NOMO-1 treated with DMSO at 0.1 percent for 48 hours (cell line): ENCODE results near the gene CPNE5.

Experiments
- DNase-seq: peaks from one replicate; lab custom pipeline; 2025; ENCODE audit not compliant: unreplicated experiment; lab: John Stamatoyannopoulos, UW

Gene CPNE5

DNA sequence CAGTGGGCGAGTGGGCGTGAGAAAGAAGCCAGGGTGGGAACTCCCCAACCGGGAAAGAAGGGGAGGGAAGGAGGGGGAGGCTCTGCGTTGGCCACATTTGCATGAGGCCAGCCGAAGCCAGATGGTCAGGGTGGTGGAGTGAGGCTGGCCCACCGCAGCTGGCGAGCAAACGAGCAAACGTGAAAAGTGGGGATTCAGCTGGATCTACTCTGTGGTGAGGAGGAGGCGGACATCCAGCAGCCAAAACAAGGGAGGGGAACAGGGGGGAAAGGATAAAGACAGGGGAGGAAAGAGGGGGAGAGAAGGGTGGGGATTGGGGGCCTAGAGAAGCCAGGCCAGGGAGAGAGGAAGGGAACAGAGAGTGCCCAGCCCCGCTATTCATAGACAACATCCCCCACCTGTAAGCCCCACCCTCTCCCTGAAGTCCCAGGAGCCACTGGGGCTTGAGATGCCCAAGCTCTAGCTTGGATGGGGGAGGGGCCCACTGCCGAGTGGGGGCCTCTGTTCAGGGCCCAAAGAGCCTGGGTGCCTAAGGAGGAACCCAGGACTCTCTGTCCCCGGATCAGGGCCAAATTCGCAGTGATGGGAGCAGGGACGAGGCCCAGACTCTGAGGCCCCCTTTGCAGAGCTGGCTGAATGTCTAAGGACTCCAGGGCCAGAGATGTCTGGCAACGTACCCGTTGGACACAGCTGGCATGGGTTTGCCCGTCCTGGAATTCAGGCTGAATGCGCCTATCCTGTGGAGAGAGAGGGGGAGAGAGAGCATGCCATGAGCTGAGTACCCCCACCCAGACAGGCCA is 45.1 kb downstream of the CPNE5 start:
- DNase-seq: no peak

DNA sequence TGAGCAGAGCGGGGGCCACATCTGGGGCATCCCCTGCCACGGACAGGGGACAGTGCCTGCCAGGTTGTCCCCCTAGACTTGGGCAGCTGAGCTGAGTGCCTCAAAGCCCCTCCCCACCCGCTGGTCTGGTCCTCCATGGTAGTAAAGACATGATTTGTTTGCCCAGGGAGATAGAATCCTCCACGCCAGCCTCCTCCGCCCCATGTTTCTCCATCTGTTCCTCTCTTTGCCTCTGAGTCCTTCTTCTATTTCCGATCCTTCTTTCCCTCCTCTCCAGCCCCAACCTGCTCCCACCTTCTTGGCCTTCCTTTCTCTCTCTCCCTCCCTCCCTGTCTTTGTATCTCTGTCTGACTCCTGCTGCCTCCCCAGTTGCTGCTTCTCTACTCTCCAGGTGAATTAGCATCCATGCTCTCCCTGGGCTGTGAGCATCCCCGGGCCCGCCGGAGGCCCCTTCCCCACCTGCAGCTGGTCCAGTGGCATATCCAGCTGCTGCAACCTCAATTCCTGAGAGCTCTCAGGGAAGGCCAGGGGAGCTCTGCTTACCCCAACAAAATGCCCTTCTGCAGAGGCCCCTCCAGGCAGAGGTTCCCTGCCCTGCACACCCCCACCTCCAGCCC is 45.8 kb downstream of the CPNE5 start:
- no peak for DNase-seq

DNA sequence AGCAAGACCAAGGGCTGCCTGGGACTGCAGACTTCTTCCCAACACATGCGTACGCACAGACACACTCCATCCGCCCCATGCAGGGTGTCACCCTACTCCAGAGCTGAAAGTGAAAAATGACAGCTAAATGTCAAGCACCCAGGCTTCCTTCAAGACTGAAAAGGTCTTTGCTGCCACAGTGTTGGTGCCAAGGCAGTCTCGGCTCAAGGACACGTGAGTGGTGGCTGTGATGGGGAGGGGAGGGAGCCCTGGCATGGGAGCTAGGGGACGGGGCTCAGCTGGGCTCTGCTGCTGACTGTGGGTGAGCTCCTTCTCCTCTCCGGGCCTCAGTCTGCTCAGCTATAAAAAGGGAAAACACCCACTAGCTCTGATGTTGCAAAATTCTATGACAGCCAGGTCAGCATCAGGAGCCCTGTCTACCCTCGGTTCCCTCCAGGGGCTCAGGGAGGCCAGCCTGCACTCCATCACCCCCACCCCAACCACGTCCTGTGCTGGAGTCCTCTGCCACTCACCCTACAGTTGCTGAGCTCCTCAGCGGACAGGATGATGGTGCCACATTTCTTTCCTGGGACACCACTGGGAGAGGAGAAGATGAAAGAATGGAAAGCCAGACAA is 47.6 kb downstream of the CPNE5 start:
- no peak for DNase-seq

DNA sequence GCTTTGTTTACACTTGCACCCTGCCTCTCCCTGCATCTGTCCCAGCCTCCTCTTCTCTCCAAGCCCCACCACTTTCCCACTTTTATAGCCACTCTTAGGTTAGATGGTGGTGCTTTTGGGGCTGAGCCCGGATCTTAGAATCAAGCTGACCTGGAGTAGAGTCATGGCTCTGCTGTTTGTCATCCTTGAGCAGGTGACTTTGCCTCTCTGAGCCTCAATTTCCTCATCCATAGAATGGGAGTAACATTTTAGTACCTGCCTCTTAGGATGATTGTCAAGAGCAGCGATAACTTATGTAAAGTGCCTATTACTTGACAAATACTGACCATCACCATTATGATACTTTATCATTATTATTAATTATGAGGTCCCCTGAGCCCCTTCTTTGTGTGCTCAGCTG is 48.2 kb downstream of the CPNE5 start:
- no peak for DNase-seq

DNA sequence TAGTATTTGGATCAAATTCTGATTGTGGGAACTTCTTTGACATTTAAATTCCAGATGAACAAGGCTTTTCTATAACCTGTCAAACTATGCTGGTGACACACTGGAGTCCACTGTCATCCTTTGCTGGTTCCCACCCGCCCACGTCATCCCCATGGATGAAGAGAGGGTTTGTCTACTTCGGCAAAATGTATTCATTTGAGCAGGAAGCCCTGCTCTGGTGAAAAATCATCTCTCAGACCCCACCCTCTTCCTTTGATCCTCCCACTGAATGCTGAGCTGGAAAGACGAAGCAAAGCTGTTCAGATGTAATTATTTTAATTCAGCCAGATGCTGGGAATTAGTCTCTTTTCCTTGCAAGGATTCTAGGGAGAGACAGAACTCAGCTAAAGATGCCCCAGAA is 50.5 kb downstream of the CPNE5 start:
- no peak for DNase-seq

DNA sequence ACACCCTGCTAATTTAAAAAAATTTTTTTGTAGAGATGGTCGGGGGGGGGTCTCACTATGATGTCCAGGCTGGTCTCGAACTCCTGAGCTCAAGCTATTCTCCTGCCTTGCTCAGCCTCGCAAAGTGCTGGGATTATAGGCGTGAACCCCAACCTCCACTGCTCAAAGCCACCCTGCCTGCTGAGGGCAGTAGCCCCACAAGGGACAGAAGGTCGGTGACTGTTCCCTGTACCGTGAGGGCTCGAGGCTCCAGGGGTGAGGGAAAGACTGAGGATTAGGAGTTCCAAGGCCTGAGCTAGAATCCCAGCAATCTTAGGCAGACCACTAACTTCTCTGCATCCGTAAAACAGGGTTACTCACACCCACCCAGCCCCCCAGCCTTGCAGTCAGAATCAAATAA is 51.1 kb downstream of the CPNE5 start:
- DNase-seq: no peak

DNA sequence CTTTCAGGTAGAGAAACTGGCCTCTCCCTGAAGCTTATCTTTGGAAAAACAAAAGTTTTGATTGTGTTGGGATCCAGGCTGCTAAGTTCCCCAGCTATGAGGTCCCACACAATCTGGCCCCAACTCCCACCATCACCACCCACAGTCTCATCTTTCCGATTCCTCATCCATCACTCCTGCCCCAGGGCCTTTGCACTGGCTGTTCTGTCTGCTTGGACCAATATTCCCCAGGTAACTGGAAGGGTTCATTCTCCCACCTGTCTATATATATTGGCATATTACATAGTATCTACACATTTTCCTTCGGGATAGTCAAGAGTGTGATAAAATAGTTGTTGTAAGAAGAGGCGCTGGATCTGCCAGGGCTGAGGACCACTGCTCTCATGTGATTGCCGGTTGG is 52.0 kb downstream of the CPNE5 start:
- no peak for DNase-seq

DNA sequence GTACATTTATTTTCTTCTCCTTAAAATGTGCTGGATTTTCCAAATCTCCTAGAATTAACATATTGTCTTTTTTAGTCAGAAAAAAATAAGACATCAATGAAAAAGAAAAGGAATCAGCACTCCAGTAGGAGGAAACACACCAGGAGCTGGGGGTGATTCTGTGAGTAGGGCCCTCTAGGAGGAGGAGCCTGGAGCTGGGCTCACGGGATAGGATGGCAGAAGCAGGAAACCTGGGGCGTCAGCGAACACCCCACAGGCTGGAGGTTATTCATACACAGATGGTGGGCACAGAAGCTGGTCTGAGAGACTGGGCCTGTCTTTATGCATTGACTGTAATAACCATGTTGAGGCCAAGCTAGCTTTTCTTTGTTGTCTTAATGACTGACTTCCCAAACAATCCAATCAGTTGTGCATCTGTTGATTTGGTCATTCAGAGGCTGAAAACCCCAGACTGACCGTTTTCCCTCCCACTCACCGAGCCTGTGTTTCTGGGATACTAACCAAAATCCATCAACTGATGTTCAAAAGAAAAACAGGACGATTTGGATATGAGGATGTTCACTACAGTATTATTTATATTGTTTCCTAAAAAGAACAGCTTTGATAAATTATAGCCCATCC is 53.1 kb downstream of the CPNE5 start:
- DNase-seq: no peak

DNA sequence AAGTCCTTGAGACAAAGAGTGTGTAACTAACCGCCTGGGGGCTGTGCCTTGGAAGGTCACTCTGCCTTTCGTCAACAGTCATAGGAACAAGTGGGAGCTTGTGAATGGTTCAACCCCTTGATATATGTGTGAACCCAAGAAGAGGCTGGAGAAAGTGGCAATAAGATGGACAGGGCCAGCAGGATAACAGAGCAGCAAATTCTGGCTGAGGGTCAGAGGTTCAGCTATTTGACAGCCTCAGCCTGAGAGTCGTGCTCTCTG is 54.9 kb downstream of the CPNE5 start:
- DNase-seq: no peak

DNA sequence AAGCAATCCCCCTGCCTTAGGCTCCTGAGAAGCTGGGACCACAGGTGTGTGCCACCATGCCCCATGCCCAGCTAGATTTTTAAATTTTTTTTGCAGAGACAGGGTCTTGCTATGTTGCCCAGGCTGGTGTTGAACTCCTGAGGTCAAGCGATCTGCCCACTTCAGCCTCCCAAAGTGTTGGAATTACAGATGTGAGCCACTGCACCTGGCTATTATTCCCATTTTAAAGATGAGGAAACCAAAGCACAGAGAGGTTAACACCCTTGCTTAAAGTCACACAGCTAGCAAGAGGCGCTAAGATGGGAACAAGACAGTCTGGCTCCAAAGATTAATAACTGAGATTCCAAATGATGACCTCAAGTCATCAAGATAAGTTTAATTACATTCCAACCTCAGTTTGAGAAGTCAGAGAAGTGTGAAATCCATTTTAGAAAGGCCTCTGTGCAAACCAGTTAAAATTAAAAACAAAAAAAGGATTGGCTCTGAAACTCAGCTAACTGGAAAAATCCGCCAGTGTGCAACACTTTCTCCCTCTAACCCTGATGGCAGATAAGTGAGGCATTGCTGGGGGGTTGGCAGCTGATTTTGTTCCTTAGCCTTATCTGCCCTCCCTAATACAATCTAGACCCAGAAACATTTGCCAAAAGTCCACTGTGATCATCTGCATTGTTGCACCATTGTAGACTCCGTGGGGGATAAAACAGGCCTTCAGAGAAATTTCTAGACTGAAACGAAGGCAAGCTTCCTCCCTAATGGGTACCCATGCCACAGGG is 55.5 kb downstream of the CPNE5 start:
- DNase-seq: no peak

DNA sequence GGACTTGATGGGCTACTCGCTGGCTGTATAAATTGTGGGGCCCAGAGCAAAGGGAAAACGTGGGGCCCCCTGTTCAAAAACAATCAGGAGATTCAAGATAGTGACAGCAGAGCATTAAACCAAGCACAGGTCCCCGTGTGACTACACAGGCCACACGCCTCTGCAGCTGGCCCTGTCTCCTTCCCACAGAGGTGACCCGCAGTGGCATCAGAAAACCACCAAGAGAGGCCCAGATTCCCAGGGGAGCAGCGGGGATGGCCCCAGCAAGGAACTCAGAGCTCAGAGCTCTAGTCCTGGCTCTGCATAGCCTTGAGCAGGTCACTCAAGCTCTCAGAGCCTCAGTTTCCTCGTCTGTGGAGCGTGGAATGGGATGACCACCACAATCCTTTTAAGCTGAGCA is 57.6 kb downstream of the CPNE5 start:
- DNase-seq: no peak

DNA sequence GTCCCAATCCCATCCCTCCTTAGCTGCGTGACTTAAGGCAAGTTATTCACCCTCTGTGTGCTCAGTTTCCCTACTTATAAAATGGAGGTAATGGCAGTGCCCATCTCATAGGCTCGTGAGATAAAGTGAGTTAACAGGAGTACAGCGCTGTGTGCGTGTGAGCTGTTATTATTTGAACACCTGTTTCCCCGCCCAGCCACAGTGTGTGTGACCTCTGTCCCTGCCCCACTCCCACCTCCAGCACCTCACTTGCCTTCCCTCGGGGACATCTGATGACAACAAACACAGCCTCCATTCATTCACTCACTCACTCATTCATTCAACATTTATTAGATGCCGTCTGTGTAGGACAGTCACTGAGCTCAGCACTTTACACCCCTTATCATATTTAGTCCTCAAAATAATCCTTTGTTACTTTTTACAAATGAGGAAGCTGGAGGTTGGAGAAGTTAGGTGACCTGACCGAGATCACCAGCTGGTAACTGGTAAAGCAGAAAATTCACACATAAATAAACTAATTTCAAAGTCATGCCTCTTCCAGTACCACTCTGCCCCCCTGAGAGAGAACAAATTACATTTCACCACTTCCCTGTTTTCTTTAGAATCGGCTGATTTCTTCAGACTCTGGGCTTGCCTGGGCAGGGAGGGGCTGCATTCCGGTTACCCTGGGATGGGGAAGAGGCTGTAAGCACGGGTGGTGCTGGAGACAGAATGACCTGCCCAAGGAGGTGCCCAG is 58.6 kb downstream of the CPNE5 start:
- DNase-seq: peak; percentile 91

DNA sequence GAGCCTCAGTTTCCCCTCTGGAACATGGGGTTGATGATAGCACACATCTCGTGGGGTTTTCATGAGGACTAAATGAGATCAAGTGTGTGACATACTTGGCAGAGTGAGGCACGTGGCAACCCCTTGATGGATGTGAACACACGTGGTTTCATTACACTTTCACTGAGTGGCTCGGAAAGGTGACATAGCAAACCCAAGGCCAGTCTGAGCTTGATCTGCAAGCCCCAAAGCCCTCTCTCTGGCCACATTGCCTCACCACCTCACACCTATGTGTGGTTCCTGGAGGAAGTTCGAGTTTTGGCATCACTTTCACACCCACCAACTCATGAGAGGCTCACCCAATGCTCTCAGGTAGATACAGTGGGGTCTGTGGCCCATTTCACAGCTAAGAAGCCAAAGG is 60.0 kb downstream of the CPNE5 start:
- no peak for DNase-seq

DNA sequence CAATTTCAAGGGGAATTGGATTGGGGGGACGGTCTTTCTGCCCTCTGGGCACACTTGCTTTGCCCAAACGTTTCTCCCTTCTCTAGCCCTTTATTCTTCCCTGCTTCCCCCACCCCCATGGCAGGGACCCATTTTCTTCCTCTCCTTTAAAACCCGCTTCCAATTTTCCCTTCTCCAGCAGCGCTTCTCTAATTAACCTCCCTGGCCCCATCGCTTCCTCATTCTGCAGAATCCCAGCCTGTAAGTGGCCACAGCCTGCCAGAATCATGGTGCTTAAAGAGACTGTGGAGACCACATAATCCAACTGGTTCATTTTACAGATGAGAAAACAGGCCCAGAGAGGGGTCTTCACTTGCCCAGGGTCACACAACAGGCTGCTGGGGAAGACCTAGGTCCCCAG is 61.4 kb downstream of the CPNE5 start:
- peak; percentile 30 for DNase-seq

DNA sequence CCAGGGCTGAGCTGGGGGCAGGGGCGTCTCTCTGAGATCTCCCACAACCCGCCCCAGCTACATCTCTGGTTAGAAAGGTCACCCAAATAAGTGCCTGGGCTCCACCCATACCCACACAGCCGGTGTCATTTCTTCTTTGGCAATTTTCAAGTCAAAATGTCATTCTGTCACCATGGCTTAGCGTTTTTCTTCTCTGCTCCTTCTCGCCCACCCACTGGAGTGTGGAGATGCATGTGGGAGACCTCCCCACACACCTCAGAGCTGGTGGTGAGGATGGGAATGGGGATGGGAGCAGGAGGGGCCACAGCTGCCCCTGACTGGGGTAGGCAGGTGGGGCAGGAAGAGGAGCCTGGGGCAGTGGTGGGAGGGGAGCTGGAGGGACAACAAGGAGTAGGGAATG is 63.1 kb downstream of the CPNE5 start:
- DNase-seq: no peak

DNA sequence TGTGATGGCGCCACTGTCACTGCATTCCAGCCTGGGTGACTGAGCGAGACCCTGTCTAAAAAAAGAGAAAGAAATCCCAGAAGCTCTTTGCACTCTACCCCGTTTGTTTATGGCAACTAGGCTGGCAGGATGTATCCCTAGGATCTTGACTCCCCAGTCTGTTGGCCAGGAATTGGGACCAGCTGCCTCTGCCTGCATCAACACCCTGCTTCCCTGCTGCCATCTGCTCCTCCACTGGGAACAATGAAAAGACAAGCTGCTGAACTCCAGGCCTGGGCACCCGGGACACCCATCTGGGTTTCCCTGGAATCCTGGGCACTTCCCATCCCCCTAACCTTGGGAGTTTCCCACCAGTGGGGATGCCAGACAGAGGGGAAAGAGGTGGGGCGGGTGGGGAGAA is 64.9 kb downstream of the CPNE5 start:
- DNase-seq: no peak

DNA sequence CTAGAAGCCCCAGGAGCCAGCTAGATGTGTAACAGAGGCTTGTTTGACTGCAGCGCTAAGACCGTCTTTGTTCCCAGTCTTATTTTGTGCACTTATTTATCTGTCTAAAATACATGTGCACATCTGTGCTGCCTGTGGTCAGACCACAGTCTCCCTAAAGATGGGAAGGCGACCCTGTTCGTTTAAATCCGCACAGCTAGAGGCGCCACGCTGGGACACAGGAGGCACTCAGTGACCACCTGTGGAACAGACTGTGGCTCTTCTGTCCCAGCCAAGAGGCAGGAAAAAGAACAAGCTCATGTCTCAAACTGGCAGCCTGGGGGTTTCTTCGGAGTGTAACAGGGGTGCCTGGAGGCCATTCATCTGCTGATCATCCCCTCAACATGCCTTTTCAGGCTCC is 66.8 kb downstream of the CPNE5 start:
- DNase-seq: no peak

DNA sequence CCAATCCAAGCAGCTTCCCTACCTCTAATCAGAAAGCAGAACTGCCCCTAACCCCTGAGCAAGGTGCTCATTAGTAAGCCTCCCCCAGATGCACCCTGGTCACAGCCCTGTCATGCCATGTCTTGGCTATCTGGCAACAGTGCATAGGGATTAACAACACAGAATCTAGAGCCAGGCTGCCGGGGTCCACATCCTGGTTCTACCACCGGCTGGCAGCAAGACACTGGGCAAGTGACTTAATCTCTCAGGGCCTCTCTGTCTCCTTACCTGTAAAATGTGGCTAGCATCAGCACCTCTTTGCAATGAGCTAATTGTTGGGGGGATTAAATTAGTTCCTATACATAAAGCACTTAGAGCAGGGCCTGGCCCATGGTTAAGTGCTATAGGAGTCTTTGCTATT is 68.1 kb downstream of the CPNE5 start:
- no peak for DNase-seq

DNA sequence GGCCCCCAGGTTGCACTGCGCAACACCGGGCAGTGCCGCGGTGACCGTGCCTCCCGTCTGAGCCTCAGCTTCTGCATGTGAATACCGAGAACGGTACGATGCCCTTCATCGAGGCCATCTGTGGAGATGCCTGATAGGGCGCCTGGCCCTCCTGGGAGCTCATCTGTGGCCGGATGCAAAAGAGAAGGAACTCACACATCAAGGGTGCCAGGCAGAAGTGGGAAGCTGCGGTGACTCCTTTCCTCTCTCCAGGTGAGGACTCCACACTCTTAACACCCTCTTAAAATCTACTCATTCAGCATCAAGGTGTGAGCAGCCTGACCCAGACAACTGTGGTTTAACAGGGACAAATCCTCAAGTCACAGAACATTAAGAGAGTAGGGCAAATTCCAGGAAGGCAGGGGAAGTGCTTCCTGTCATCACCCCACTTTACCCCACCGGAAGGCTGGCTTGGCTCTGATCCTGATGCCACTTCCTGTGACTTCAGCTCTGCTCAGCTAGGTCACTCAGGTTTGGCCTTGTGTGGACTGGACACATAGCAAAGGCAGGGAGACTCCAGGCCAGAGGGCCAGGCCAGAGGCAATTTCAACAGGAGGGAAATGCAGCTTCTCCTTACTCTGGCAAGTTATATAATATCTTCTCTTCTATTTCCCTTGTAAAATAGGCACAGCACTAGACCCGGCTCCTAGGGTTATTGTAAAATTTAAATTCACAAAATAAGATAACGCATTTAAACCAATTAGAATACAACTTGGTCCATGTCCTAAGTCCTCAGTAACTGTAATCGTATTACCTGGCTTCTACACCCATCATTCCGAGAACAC is 69.4 kb downstream of the CPNE5 start:
- no peak for DNase-seq

DNA sequence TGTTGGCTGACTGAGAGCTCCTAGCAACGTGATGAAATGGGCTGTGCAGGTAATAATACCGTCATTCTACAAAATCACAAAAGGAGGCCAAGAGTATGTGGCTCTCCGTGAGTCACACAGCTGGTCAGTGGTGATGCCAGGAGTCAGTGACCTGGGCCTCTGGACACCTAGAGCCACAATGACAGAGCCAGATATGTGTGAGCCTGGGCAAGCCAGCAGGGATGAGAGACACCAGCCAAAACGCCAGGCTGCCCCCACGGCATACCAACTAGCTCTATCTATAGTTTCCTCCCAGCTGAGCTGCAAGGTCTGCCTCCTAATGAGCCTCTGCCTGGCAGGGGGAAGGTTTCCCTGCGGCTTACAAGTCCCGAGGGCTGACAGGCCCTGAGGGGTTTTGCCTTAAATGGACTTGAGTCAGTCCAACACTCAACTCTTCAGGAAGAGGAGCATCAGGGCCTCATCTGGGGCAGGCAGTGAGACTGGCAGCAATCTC is 70.0 kb downstream of the CPNE5 start:
- DNase-seq: no peak
